ENCODE data around the gene CRY1.
A peak's percentile ranks its signal among the peaks of the same experiment; 100 is the strongest.

CRY1 gene

DNA sequence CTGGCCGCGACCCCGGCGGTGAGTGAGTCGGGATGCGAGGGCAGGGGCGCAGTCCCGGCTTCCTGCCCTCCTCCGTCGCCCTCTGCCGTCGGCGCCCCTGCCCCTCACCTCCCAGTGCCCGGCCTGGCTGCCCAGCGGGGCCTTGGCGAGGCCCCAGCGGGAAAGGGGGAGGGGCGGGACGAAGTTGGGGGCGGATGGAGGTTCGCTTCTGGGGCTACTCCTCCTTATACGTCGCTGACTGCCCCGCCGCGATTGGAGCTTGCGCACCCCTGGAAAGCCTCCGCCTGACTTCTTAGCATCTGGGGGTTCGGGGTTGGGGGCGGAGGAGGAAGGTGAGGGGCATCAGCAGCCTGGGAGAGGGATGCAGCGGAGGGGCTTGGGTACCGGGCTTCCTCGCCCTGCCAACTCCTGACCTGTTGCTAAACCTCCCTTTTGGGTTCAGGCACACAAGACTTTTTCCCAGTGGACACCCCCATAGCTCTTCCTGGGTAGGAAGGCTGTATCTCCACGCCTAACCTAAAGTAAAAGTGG is 137.2 kb downstream of the CRY1 start:
- FAIRE-seq, result no peak

- FAIRE-seq, result no peak
Measured at GRCh38 chr12:106955377-106956047, 137.8 kb downstream of the CRY1 start, which contains the start of gene TMEM263. TMEM263 (plus strand) TSS chr12:106955907; CDS start chr12:106967117, 11,210 bp downstream.

DNA sequence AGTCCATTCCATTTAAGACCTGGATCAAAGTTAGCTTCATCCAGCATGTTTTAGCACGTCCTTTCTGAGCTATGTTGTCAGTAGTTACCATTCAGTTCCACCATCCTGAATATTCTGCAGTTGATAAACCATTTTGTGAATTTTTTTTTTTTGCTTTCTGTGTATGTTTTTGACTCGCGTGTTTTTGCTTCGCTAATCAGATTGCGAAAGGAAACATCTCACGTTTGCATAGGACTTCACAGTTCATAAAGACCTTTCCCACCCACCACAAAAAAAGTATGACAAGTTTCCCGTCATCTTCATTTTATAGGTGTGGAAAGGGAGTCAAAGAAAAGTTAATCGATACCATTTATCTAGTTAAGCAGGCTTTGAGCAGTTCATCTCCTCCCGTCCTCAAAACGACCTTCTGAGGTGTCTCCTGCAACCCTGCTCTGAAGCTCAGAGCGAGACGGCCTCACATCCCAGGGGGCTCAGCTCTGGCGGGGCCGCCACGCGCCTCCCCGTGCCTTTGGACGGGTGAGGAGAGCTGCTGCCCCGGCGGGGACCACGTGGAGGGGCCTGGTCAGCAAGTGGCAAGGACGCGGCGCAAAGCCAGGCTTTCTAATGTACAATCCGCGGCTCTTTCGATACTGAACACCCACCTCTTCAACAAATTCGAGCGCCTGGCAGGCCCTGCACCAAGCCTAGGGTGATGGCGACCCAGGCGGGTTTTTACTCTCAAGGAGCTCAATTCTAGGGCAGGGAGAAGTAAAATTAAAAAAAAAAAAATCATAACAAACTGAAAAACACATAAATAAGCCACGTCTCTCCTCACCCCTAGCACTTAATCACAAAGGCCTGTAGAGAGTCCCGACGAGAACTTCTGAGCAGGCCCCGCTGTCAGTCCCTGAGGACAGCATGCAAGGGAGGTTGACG is 138.6 kb downstream of the CRY1 start:
- no peak for FAIRE-seq

DNA sequence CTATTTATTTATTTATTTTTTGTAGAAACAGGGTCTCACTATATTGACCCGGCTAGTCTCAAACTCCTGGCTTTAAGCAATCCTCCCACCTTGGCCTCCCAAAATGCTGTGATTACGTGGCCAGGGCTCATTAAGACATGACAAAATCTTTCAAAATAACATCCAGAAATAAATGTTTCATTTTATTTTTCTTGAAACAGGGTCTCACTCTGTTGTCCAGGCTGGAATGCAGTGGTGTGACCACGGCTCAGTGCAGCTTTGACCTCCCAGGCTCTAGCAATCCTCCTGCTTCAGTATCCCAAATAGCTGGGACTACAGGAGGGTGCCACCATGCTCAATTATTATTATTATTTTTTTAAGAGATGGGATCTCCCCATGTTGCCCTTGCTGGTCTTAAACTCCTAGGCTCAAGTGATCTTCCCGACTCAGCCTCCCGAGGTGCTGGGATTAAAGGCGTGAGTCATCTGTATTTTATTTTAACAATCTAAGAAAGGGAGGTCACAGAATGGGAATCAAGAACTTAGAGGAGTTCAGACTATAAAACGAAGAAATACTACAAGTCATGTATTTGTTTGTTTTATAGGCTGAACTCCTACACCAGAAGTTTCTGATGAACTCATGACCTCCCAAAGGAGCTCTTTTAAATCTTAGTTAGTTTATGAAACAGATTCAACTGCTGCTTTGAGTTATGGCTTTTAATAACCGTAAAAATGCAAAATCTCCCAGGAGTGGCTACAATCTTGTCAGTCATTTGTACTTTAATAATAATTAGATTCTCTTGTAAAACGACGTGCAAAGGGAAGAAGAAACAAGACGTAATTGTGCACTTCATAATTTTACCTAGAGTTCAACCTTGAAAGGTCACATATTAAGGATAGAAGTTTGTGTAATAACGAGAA is 139.7 kb downstream of the CRY1 start:
- FAIRE-seq, result peak; percentile 97

GRCh38 chr12:106950591-106950990 is 142.8 kb downstream of the CRY1 start:
- no peak for FAIRE-seq

DNA sequence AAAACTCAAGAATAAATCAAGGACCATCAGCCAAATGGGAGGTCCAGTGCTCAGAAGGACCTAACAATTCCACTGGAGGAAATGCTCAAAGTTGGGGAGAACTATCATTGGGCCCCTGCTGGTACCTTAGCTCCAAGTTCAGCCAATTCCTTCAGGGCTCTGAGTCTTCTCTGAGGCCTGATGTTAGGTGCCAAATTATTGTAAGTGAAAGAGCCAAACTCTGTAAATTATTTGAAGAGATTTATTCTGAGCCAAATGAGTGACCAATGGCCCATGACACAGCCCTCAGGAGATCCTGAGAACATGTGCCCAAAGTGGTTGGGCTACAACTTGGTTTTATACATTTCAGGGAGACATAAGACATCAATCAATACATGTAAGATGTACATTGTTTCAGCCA is 145.9 kb downstream of the CRY1 start:
- no peak for FAIRE-seq

DNA sequence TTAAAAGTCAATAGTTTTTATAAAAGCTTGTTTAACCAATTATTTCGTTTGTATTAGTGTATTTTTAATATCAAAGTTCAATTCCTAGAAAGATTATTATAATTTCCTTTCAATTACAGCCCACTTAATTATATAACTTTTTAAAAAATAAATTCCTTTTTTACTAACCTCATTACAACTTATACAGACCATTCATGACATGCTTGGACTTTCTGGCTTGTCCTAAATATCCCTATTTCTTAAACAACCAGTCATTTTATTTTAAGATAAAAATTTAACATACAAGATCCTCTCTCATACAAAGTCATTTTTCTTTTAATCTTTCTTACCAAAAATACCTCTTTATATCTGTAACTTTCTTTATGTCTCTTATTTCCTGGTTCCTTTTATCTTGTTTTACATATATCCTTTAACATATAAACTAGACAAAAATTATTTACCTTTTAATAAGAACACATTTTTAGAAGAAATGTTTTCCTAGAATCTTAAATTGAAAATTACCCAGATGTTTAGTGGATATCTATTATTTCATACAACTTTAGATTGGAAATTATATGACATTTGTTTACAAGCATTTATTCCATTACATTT is 148.0 kb downstream of the CRY1 start:
- peak; percentile 80 for FAIRE-seq

DNA sequence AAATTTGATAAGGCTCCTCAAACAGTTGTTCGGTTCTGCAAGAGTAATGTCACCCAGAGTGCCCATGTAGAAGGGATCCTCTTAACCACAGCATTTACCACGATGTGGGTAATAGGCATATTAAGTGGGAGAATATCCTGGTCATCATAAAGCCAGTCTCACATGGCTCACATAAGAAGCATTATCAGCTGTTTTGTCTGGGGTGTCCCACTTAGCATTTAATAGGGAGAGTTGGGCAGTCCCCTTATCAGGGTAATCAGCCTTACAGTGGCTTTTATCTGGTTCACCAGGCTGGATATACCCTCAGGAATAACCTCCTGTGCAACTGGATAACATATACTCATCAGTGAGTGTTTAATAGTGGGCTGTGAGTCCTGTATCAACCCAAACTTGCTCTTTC is 150.6 kb downstream of the CRY1 start:
- FAIRE-seq, result no peak

DNA sequence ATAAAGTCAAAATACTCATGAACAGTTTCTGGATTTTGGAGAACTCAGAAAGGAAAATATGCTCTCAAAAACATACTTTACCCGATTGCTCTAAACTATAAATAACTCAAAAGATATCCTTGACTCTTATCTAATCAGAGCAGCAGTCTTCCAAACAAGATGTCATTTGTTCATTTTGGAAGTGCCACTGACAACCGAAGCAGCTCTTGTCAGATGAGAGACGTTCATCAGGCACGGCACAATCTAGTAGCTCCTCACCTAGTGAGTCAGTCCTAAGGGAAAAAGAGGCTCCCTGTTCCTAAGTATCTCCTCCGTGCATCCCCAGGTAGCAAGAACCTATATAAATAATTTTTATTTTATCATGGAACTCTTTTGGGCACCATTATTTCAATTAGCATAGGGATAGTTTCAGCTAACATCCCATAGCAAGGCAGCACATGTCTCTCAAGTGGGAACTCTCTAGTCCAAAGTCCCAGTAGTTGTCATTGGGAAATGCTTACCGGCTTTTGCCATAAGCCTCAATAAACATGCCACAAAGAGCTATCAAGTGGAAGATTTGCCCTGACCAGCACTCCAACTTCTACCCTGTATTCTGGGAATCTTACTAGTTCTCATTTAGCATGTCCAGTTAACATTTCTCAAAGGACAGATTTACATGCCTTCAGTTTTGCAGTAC is 151.7 kb downstream of the CRY1 start:
- no peak for FAIRE-seq
